ENCODE data around the gene ATP2A3.
"Not testable (repeated sequence)": the region's sequence is repeated elsewhere in the genome, so short reads cannot be mapped to it uniquely, and the experiment has no call there.

The ATP2A3 gene

GRCh38 chr17:4003131-4003500, 38.9 kb upstream of the ATP2A3 start:
- no peak for FAIRE-seq
- TF ChIP-seq POLR2A (IDR thresholded peaks at IDR 0.05; ENCODE audit: low read depth, low read length) = no peak

DNA sequence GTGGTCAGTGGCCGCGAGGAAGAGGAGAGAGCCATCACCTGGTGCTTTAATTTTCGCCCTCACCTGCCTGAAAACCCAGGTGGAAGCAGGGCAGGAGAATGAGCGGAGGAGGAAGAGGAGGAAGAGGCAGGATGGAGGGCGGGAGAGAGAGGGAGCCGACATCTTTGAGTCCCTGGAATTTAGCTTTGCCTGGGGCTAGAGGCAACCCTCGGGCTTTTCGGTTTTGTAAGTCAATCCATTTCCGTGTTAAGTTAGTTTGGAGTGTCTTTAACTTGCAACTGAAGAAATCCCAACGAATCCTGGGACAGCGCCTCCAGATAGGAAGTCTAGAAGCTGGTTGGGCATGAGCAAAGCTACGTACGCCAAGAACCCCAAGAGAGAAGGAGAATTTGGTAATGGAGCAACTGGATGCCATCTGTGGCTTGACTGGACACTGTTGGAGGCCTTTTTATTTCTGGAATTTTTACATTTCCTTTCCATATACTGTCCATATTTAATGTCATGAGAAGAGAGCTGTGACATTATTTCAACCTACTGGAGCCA, 36.9 kb upstream of the ATP2A3 start:
- FAIRE-seq = no peak
- DNase-seq (ENCODE audit: insufficient read length, low spot score) = no peak
- TF ChIP-seq POLR2A (IDR thresholded peaks at IDR 0.05; ENCODE audit: low read depth, low read length) = no peak

More at GRCh38 chr17:4003131-4003500, 38.9 kb upstream of the ATP2A3 start:
- DNase-seq (ENCODE audit: insufficient read length, low spot score) = no peak

- no peak for FAIRE-seq
- TF ChIP-seq POLR2A (IDR thresholded peaks at IDR 0.05; ENCODE audit: low read depth, low read length) = no peak
- no peak for DNase-seq (ENCODE audit: insufficient read length, low spot score)
These were observed 34.2 kb upstream of the ATP2A3 start for GRCh38 chr17:3998436-3998835.

- no peak for TF ChIP-seq POLR2A (IDR thresholded peaks at IDR 0.05; ENCODE audit: low read depth, low read length)
- no peak for DNase-seq (ENCODE audit: insufficient read length, low spot score)
- no peak for FAIRE-seq
These were observed 30.8 kb upstream of the ATP2A3 start for GRCh38 chr17:3995067-3995466.

DNA sequence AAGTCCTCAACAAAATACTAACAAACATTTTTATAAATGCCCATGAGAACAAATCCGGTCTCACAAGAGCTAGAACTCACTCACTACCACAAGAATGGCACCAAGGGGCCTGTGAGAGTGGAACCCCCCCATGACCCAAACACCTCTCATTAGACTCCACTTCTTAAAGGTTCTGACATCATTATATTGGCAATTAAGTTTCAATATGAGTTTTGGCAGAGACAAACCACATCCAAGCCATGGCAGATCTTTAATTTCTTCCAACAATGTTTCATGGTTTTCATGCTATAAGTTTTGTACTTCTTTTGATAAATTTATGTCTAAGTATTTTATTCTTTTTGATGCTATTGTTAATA, 30.0 kb upstream of the ATP2A3 start:
- DNase-seq (ENCODE audit: insufficient read length, low spot score) (no peak), FAIRE-seq (no peak)
- no peak for TF ChIP-seq POLR2A (IDR thresholded peaks at IDR 0.05; ENCODE audit: low read depth, low read length)

GRCh38 chr17:3993493-3994220, 29.4 kb upstream of the ATP2A3 start:
- TF ChIP-seq POLR2A (IDR thresholded peaks at IDR 0.05; ENCODE audit: low read depth, low read length) = no peak
- FAIRE-seq (no peak), DNase-seq (ENCODE audit: insufficient read length, low spot score) (no peak)

GRCh38 chr17:3992370-3992769, 28.1 kb upstream of the ATP2A3 start:
- FAIRE-seq = no peak
- DNase-seq (ENCODE audit: insufficient read length, low spot score) = no peak
- no peak for TF ChIP-seq POLR2A (IDR thresholded peaks at IDR 0.05; ENCODE audit: low read depth, low read length)

- FAIRE-seq; DNase-seq (ENCODE audit: insufficient read length, low spot score): not testable (repeated sequence)
These were observed 27.5 kb upstream of the ATP2A3 start for GRCh38 chr17:3991699-3992098.

DNA sequence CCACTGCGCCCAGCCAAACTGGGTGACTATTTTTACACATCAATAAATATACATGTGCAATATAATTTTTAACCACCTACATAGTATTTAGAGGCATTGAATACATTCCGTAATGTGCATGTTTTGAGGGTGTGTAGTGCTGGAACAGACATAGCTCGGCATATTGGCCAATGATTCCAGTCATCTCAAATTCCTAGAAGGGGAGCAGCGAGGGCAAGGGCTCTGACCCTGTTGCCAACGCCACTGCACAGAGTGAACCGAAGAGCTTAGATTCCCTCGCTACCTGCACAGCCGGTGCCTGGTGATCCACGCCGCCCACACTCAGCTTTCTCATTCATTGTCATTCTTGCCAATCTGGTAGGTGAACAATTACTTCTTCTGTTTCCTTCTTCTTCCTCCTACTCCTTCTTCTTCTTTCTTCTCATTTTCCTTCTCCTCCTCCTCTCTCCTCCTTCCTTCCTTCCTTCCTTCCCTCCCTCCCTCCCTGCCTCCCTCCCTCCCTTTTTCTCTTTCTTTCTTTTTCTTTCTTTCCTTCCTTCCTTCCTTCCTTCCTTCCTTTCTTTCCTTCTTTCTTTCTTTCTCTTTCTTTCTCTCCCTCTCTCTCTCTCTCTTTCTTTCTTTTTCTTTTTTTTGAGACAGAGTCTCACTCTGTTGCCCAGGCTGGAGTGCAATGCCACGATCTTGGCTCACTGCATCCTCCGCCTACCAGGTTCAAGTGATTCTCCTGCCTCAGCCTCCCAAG, 26.3 kb upstream of the ATP2A3 start:
- no peak for FAIRE-seq
- TF ChIP-seq POLR2A (IDR thresholded peaks at IDR 0.05; ENCODE audit: low read depth, low read length) = no peak
- DNase-seq (ENCODE audit: insufficient read length, low spot score) = no peak

DNA sequence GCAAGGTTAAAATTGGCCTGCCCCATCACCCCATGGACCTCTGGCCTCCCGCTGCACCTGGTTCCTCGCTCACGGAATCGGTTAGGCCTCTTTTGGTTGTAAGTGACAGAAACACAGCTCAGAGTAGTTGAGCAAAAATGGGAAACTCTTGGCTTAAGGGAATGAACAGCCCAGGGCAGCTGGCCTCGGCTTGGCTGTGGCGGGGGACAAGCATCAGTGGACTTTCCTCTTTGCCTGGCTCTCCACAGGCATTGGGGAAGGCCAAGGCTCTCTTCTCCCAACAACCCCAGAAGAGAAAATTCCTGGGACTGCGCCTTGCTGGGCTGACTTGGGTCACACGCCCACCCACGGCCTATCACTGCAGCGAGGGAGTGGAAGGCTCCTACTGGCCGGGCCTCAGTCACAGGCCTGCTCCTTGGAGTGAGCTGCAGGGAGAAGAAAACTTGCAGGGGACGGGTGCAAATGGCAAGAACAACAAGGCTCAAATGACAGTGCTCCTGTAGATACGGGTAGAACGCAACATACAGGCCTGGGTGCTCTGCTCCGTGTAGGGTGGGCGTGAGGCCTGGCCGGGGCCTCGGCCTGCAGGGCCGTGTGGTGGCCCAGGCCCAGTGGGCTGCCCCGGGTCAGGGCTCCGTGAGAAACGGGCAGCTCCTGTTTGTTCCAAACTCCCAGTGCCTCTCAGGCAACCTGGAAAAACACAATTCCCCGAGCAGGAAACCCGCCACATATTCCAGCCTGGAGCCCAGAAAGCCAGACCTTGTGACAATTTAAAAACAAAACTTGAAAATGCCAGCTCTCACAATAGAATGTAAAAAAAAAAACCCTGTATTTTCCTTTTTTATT, 25.0 kb upstream of the ATP2A3 start:
- no peak for FAIRE-seq
- TF ChIP-seq POLR2A (IDR thresholded peaks at IDR 0.05; ENCODE audit: low read depth, low read length) = no peak
- DNase-seq (ENCODE audit: insufficient read length, low spot score) = no peak

- no peak for TF ChIP-seq POLR2A (IDR thresholded peaks at IDR 0.05; ENCODE audit: low read depth, low read length)
- FAIRE-seq (no peak), DNase-seq (ENCODE audit: insufficient read length, low spot score) (no peak)
These were observed 24.2 kb upstream of the ATP2A3 start for GRCh38 chr17:3988297-3989040.

GRCh38 chr17:3986939-3987335, 22.7 kb upstream of the ATP2A3 start:
- FAIRE-seq = no peak
- no peak for DNase-seq (ENCODE audit: insufficient read length, low spot score)
- no peak for TF ChIP-seq POLR2A (IDR thresholded peaks at IDR 0.05; ENCODE audit: low read depth, low read length)

DNA sequence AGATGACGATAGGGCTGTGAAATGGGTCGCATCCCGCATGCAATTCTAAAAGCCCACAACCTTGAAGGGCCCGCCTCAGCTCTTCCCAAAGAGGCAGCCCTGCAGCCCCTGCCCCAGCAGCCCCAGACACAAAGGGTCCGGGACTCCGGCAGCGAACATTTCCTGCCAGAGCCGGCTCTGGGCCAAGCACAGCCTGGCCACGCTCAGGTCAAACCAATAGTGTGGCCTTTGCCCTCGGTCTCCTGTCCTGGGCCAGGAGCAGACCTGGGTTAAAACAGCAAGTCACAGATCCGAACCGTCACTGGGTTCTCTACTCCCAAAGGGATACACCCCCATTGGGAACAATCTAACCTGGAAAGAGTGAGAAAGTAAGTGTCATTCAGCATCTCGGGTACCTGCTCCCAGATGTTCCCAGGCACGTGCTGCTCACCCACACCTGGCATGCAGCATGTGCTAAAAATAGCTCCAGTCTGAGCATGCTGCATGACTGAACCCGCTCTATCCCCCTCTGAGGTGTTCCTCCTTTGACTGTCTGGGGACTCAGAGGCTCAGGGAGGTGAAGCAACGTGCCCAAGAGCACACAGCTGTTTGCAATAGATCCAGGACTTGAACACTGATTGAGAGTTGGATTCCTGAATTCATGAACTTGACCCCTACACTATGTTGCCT, 22.2 kb upstream of the ATP2A3 start:
- TF ChIP-seq POLR2A (IDR thresholded peaks at IDR 0.05; ENCODE audit: low read depth, low read length) = no peak
- FAIRE-seq (no peak), DNase-seq (ENCODE audit: insufficient read length, low spot score) (no peak)

Data from H54 (cell line).